ENCODE data around the gene VSTM5.
"Not testable (repeated sequence)": the region's sequence is repeated elsewhere in the genome, so short reads cannot be mapped to it uniquely, and the experiment has no call there.

VSTM5 gene

DNA sequence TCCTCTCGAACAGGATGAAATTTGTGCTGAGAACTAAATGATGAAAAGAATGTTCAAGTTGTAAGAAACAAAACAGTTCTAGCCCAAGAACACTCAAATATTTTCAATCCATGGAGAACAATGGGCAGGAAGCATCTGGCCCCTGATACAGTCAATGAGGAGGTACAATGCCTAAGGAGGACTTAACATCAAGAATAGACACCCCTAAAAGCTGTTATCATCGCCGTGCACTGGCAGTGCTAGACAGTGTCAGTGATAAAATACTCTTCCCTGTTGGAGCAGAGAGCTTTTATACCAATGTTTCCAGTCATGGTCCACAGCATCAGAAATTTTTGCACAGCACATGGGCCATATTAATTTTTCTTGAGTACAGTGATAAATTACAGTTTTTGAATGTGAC is 20.2 kb upstream of the VSTM5 start:
- TF ChIP-seq, protein P1, sequence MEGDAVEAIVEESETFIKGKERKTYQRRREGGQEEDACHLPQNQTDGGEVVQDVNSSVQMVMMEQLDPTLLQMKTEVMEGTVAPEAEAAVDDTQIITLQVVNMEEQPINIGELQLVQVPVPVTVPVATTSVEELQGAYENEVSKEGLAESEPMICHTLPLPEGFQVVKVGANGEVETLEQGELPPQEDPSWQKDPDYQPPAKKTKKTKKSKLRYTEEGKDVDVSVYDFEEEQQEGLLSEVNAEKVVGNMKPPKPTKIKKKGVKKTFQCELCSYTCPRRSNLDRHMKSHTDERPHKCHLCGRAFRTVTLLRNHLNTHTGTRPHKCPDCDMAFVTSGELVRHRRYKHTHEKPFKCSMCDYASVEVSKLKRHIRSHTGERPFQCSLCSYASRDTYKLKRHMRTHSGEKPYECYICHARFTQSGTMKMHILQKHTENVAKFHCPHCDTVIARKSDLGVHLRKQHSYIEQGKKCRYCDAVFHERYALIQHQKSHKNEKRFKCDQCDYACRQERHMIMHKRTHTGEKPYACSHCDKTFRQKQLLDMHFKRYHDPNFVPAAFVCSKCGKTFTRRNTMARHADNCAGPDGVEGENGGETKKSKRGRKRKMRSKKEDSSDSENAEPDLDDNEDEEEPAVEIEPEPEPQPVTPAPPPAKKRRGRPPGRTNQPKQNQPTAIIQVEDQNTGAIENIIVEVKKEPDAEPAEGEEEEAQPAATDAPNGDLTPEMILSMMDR (conservative IDR thresholded peaks at IDR 0.05; ENCODE audit: low read depth, low read length): no peak
- DNase-seq (ENCODE audit: low read depth): no peak
- no peak overlapping the region for H3K4me3 ChIP-seq (ENCODE audit: low read depth, low read length)

DNA sequence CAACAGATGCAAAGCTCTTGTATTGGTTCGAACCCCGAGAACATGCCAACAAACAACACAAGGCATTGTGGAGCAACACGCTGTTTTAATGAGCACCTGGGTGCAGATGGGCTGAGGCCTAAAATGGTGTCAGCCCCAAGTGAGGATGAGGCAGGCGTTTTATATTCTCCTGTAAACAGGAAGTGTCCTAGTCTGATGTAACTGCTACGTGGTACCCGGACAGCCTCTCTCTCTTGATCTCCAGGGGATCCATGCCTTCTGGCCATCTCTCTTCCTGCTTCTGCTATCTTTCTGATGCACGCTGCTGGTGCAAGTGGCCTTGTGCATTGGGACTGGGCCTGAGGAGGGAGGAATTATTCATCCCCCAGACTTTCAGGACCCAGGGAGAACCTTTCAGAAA is 19.4 kb upstream of the VSTM5 start:
- DNase-seq (ENCODE audit: low read depth): no peak
- H3K4me3 ChIP-seq (ENCODE audit: low read depth, low read length): no peak overlapping the region
- TF ChIP-seq, protein P1 (conservative IDR thresholded peaks at IDR 0.05; ENCODE audit: low read depth, low read length): no peak

DNA sequence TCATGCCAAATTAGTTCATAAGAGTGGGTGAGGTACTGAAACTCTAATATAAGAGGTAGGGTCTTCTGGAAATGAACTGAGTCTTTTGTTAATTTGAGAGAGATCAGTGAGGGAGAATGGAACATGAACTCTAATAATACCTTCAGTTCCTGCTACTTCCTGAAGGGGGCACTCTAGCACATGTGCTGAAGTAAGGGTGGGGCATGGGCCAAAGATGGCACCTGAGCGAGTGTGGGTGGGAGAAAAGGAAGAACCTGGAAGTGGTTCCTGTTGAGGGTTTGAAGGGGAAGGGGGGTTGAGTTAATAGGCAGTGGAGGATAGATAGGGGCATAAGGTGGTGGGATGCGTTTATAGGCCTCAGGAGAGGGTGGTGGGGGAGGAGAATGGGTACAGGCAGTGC is 18.0 kb upstream of the VSTM5 start:
- TF ChIP-seq, protein P1 (conservative IDR thresholded peaks at IDR 0.05; ENCODE audit: low read depth, low read length): peak; percentile 34
- not testable (repeated sequence) for H3K4me3 ChIP-seq (ENCODE audit: low read depth, low read length); DNase-seq (ENCODE audit: low read depth)

DNA sequence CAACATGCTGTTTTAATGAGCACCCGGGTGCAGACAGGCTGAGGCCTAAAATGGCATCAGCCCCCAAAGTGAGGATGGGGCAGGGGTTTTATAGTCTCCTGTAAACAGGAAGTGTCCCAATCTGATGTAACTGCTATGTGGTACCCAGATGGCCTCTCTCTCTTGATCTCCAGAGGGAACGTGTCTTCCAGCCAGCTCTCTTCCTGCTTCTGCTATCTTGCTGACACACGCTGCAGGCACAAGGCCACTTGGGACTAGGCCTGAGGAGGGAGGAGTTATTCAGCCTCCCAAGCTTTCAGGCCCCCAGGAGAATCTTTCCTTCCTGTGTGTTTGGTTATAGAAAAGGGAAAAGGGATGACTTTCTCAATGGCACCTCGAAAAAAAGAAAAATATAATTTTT is 11.4 kb upstream of the VSTM5 start:
- TF ChIP-seq, protein P1 (conservative IDR thresholded peaks at IDR 0.05; ENCODE audit: low read depth, low read length): no peak
- no peak for DNase-seq (ENCODE audit: low read depth)
- no peak overlapping the region for H3K4me3 ChIP-seq (ENCODE audit: low read depth, low read length)

DNA sequence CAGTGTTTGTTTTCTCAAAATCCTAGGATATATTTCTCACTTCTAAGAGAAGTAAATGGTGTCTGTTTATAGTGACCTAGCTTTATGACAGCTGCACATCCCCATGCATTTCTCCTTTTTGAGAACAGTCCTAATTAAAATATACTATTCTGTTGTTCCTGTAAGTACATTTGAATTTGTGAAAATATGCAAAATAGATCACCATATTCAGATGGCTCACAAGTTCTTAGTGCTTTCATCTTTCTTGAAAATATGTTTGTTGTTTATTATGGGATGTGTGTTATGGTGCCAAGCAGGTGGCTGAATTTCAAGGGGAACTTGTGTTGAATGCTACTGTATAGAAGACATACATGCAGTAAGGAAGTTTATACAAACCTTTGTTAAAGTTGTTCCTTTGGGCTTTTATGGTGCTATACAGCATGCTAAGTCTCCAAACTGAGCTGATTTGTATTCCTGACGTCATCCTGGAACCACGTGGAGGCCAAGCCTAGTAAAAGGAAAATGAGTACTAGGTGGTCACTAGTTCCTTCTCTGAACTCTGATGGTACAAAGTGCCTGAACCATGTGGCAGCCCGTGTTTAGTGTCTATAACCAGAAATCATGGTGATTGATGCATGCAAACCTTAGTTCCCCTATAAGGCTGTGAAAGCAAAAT is 7.8 kb upstream of the VSTM5 start:
- TF ChIP-seq, protein P1 (conservative IDR thresholded peaks at IDR 0.05; ENCODE audit: low read depth, low read length): no peak
- DNase-seq (ENCODE audit: low read depth): no peak
- H3K4me3 ChIP-seq (ENCODE audit: low read depth, low read length): no peak overlapping the region

DNA sequence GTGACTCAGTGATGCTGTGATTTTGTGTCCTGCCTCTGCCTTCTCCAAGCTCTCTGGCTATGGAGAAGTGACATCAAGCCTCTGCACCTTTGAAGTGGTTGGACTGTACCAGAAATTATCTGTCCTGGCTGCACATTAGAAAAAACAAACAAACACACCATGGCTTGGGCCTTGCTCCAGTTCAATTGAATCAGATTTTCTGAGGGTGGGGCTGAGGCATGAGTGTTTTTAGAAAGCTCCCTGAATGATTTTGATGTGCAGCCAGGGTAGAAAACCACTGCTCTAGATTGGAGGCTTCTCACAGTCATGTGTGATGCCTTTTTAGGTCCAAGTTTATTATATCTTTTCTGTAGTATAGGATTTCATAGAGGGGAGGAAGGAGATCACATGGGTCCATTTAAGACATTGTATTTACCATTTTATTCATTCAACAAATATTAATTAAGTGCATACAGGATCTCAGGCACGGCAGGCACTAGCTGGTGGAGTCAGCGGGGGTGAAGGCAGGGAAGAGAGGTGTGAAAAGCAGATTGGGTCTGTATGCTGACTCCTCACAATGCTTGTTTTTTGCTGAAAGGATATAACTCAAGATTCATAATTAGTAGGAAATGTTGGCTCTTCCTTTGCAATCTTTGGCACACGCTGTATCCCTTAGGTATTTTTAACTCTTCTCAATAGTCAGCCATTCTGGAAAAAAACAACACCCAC is 7.1 kb upstream of the VSTM5 start:
- no peak overlapping the region for H3K4me3 ChIP-seq (ENCODE audit: low read depth, low read length)
- DNase-seq (ENCODE audit: low read depth): peak; percentile 40
- TF ChIP-seq, protein P1 (conservative IDR thresholded peaks at IDR 0.05; ENCODE audit: low read depth, low read length): no peak

DNA sequence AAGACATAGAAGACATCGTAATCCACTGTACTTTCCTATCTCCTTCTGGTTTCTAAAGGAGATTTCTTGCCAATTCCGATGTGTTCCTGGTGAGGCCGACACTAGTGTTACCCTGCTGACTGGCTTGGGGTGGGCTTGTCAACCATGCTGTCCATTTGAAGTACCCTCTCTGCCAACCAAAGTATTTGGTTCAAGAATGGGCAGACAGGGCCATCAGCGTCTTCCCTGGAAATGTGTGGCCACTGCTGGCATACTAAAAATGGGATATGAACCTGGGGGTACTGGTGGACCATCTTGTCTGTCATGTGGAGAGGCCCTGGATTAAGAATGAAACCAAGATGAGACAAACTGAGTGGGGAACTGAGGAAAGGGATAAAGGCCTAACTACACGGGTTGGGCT is 1.8 kb upstream of the VSTM5 start:
- H3K4me3 ChIP-seq (ENCODE audit: low read depth, low read length): no peak overlapping the region
- no peak for DNase-seq (ENCODE audit: low read depth)
- TF ChIP-seq, protein P1 (conservative IDR thresholded peaks at IDR 0.05; ENCODE audit: low read depth, low read length): no peak

Measured in choroid plexus epithelial cell (primary cell).